ENCODE results near the gene C1QB.

C1QB gene, protein sequence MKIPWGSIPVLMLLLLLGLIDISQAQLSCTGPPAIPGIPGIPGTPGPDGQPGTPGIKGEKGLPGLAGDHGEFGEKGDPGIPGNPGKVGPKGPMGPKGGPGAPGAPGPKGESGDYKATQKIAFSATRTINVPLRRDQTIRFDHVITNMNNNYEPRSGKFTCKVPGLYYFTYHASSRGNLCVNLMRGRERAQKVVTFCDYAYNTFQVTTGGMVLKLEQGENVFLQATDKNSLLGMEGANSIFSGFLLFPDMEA

DNA sequence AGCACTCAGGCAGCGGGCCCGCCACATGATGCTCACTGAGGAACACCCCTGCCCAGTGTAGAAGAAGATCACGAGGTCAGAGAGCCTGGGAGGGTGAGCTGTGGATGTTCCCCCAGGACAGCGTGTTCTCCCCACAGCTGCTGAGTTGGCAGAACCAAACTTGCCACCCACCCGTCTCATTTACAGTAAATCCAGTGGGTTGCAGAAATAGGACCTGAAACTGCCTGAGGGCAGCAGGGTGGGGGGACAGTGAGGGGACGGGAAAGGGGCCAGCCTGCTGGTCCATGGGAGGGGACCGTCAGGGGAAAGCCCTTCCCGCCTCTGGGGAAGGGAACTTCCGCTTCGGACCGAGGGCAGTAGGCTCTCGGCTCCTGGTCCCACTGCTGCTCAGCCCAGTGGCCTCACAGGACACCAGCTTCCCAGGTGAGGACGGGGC lies at the start of gene C1QB:
TSS of gene C1QB (plus strand) at position 356 of the 436 bp plus-strand sequence. CDS start 6,227 bp downstream, outside the sequence.
- intact Hi-C loops (cut with DNase I): no loop called here
- peak in 6 of 10 donors; percentile 15 to 87 (median 34) for DNase-seq

DNA sequence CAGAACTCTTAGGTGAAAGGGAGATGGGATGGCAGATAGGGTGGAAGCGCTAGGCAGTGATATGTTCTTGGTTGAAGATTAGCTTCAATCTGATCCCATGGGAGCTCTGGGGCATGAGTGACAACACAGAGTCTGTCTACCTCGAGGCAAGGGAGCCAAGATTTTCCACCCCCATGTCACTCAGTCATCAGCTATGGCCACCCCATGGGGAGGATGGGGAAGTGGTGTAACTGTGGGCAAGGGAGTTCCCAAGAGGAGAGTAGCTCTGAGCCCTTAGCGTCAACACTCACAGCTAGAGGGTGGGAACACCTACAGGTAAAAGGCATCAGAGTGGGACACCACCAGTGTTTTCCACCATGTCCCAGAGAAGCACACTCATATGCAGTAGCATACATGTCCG lies 46.9 kb upstream of the C1QB start:
- peak in 1 of 10 donors; percentile 12 for DNase-seq
- intact Hi-C loops (cut with DNase I): no loop called here

DNA sequence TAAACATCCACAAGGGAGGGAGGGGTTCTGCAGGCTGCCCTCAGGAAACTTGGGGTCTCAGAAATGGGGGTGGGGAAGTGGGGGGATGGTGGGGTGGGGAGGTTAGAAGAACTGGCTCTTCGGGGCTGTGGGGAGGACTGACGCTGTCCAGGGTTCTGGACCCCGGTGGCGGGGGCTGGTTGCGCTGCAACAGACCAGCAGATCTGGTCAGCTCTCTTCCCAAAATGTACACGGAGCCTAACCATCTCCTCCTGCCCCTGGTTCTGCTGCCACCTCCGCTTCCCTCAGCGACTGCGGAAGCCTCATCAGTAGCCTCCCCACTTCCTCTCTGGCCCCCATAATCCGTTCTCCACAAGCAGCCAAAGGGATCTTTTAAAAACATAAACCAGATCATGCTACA lies 45.9 kb upstream of the C1QB start:
- peak in 2 of 10 donors; percentile 12 to 74 for DNase-seq
- intact Hi-C loops (cut with DNase I): no loop called here

DNA sequence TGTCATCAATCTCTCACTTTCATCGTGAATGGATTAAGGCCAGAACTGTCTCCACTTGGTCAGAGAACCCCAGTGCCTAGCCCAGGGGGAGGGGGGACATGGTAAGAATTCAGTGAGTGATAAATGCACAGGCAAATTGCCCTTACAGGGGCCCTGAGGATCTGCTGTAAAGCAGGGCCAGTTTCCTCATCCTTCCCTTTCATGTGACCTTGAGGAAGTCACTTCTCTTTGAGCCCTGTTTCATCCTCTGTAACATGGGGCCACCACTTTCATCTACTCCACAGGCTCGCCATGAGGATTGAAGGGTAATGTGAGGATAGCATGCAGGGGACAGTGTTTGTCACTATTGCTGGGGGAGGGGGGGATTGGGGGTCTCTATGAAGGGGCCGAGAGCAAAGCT lies 44.7 kb upstream of the C1QB start:
- peak in 1 of 10 donors; percentile 10 for DNase-seq
- intact Hi-C loops (cut with DNase I): no loop called here

DNA sequence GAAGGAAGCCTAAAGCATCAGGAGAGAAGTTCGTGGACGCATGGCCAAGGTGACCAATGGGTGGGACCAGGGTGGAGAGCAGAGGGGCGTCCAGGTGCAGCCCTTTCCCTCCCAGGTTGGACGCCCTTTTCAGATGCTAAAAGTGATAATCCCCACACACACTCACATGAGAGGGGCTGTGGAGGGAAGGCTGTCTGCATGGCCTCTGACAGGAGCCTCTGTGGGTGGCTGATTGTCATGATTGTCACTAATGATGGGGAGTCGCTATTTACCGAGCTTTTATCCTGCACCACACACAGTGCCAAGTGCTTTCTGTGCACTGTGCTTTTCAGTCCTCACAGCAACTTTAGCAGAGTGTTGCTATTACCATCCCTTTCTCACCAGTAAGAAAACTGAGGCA lies 43.7 kb upstream of the C1QB start:
- peak in 2 of 10 donors; percentile 23 to 27 for DNase-seq
- intact Hi-C loops (cut with DNase I): no loop called here

DNA sequence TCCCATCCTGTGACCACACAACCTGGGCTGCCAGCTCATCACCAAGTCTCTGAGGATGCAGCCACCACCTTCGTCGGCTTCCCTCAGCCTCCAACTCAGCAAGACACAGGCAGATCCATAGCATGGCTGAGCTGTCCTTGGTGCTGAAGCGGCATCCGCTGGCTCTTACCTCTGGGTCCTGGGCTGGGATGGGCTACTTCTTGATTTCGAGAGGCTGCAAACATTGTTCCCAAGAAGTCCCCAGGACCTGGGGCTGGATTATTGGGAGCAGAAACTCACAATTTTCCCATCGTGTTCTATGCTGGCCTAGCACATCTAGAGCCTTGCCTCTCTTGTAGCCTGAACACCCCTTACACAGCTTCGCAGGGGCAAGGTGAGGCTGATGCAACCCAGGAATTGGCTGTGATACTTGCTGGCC lies 41.5 kb upstream of the C1QB start:
- DNase-seq: peak in 2 of 10 donors; percentile 54 to 59
- intact Hi-C loops (cut with DNase I): no loop called here

DNA sequence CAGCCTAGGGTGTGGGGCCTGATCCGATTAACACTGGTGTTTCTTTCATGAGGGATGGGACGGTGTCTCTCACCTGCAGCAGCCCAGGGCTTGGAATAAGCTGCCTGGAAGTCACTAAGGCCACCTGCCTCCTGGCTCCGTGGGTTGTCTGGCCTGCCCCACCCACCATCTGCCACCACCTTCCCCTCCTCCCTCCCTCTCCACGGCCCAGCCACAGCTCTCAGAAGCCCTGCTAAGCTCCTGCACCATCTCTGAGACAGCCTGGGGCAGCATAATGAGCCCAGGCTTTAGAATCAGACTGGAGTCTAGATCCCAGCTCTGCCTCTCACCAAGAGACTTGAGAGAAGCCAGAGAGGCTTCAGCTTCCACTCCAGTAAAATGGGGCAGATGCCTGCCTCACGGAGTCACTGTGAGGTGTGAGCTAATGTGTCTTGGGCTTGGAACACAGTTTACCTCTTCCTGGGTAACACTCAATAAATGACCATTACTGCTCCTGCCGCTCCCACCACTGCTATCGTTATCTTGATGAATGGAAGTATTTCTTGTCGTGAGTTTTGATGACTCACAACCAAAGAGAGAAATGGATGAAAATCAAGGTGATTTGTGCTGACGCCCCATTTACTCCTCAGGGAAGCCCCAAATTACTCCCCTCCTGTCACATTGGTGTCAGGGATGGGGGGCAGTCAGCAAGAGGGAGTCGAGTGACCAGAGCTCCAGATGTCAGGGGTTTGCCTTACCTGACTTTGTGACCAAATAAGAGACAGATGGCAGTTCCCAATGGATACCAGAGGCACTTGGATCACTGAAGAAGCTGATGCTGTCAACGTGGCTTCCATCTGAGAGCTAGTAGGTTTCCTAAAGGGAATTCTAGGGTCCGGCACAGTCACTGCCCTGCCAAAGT lies 40.1 kb upstream of the C1QB start:
- intact Hi-C loops (cut with DNase I): no loop called here
- peak in 2 of 10 donors; percentile 17 to 40 for DNase-seq

DNA sequence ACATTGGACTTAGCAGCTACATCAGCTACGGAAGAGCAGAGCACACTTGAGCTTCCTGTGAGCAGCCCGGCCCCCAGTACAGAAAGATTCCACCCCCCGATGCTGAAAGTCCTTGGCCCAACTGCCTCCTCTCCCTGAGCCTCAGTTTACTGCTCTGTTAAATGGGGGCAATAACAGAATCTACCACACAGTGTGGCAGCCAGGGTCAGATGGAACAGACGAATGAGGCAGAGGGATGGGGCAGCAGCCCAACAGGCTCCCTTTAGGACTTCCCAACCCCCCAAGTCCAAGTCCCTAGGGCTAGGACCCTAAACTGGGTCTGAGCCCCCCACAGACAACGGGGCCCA lies 39.5 kb upstream of the C1QB start:
- peak in 1 of 10 donors; percentile 14 for DNase-seq
- intact Hi-C loops (cut with DNase I): no loop called here

DNA sequence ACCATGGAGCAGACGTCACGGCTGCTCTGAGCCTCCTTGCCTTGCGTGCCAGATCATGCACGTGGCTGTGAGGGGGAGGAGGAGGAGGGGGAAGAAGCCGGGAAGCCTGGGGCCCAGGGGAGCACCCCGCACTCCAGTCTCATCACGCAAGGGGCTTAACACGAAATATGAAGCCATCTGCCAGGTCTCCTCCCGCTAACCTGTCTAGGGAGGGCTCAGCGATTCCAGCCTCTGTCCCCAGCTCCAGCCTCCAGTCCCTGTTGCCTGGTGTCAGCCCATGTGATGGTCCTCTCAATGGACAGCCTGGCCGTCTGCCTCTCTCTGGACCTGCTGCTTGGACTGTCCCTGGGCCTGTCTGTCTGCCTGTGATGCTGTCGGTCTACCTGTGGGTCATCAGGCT lies 39.1 kb upstream of the C1QB start:
- DNase-seq: peak in 2 of 10 donors; percentile 26 to 51
- intact Hi-C loops (cut with DNase I): no loop called here

DNA sequence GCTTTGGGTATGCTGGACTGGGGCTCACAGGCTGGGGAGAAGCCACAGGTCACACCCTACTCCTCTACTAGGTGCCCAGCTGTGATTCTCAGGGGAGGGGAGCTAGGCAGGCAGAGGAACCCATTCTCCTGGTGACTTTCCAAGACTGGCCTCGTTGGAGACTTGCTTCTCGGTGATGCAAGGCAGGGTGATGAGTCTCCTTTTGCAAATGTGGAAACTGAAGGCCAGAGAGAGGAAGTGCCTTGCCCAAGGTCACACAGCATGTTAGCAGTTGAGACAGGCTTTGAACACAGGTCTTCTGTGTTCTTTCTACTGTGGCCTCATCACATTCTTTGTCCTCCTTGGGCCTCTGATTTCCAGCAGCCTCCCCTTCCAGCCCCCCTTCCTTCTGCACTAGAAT lies 37.1 kb upstream of the C1QB start:
- intact Hi-C loops (cut with DNase I): no loop called here
- peak in 2 of 10 donors; percentile 19 to 42 for DNase-seq

DNA sequence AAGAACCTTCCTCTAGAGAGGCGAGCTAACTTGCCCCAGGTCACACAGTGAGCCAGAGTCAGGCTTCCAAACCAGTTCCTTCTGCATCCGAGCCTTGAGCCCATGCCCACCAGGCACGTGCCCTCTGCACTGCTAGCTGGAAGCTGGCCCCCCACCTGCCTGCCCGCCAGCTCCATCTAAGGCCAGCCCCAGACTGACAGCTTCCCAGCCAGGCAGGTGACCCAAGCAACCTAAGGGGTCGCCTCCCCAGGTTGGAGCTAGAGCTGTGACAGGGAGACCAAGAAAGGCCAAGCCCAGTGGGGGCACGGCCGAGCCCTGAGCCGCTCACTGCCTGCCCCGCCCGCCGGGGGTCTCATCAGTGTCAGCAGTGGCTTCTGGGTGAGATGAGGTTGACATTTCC lies 36.5 kb upstream of the C1QB start:
- peak in 2 of 10 donors; percentile 37 to 77 for DNase-seq
- intact Hi-C loops (cut with DNase I): no loop called here

DNA sequence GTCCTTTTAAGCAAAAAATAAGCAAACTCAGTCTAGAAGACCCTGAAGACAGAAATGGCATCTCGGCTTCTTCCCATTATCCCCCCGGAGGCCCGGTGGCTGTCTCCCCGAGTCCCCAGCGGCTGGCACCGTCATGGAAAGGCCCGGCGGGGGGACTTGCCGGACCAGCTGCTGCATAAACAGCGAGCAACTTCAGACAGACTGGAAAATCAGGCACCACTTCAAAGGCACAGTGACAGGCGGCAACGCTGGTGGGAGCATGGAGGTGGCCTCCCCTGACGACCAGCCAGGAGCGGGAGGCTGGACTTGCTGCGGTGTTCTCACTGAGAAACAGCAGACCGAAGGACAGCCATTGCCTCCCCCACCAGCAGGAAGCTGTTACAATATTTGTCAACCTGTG lies 35.0 kb upstream of the C1QB start:
- DNase-seq: peak in 2 of 10 donors; percentile 37 to 76
- intact Hi-C loops (cut with DNase I): no loop called here

DNA sequence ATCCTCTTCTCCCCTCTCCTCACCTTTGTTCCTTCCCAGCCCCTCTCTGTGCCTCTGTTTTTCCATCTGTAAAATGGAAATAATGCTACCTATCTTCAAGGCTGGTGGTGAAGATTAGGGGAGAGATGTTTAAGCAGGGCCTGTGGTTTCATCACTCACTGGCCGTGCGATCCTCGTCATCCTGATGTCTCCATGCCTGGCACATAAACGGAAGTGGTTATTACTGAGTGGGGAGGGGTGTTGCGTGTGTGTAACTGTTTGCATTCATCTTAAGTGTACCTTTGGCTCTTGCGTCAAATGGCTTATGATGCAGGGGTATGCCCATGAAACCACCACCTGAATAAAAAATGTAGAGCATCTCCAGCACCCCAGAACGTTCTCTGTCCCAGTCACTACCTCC lies 33.8 kb upstream of the C1QB start:
- intact Hi-C loops (cut with DNase I): no loop called here
- DNase-seq: peak in 1 of 10 donors; percentile 3

DNA sequence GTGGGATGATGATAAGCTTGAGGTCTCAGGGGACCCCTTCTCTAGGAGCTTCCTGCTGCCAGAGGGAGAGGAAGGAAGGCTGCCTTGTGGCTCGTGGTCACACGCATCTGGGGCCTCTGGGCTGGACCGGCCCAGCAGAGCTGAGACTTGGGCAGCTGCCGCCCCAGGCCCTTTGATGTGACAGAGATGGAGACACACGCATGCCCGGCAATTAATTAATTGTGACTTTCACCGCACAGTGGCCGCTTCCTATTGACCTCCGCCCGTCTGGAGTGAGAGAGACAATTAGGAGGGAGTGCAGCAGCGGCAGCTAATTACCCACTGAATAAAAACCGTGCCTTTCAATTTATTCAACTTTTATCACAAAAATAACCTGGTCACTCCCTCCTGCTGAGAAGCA lies 33.2 kb upstream of the C1QB start:
- intact Hi-C loops (cut with DNase I): no loop called here
- peak in 2 of 10 donors; percentile 9 to 44 for DNase-seq

DNA sequence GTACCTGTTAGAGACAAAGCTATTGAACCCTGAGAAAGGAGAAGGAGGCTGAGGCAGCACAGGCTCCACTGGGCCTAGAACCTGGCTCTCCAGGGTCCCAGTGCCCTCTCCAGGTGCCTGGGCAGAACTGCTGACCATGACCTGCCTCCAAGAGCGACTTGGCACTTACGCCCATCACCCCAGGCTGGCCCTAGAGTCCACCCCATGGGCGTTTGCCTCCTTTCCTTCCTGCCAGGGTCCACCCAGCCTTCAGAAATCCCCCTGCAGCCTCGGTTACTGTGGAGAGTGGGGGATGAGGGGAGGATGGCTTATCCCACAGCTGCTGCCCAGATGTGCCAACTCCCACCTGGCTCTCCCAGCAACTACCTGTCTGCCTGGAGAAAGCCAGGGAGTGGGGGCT lies 31.3 kb upstream of the C1QB start:
- intact Hi-C loops (cut with DNase I): no loop called here
- peak in 2 of 10 donors; percentile 67 to 74 for DNase-seq

DNA sequence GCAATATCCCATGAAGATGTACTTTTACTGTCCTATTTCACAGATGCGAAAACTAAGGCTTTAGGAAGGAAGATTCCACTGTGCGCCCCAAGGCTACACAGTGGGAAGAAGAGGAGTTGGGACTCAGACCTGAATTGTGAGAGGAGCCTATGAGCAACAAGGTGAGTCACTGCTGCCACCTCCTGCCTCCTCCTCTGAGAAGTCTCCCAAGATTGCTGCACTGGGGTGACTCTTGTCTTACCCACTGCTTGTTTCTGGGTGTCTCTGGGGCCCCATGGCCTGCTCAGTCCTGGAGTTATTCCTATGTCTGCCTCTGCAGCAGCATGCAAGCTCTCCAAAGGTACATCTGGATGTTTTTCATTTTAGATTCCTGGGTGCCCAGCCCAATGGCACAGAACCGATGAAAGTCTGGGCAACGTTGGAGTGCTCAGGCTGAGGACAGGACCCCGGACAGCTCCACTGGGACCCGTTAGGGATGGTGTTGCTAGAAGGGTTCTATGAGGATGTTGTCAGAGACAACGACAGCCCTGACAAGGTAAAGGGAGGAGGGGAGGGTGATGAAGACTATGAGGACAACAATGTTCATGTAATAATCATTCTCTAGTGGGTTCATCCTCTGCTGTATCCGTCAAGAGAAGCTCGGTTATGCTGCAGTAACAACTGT lies 27.6 kb upstream of the C1QB start:
- DNase-seq: peak in 1 of 10 donors; percentile 45
- intact Hi-C loops (cut with DNase I): no loop called here

DNA sequence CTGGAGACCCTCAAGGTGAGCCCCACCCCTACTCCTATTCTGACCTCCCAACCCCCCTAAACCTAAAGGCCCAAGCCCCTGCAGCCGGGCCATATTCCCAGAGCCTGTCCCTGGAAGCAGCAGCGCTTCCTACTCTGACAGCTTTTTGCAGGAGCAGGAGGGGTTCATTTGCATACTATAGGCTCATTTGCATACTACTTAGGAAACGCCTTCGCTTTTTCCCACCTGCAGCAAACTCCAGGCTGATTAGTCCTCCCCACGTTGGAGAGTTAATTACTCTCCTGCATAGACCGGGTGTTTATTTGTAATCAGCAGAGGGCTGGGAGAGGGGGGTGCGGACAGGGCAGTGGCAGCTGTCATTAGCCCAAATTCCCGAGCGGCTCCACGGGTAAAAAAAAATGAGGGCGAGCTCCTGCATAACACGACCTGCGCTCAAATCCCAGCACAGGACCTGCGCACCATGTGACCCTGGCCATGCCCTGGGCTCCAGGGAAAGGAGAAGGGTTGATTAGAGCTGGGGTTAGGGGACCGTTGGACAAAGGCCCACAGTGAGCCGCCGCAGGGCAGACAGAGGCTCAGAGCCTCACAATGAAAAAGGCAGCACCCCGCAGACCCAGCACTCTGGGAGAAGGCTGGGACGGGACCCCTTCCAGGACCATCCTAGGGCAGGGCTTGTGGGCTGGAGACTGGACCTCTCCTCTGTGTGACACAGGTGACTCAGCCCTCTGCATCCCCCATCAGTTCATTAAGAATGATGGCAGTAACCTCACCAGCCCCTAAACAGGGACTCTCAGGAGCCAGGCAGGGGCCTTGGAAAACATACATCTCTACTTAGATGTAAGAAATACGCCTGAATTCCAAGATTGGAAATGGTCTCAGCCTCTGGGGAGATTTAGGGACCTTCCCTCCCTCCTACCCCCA lies 26.5 kb upstream of the C1QB start:
- peak in 2 of 10 donors; percentile 31 to 82 for DNase-seq
- intact Hi-C loops (cut with DNase I): no loop called here

DNA sequence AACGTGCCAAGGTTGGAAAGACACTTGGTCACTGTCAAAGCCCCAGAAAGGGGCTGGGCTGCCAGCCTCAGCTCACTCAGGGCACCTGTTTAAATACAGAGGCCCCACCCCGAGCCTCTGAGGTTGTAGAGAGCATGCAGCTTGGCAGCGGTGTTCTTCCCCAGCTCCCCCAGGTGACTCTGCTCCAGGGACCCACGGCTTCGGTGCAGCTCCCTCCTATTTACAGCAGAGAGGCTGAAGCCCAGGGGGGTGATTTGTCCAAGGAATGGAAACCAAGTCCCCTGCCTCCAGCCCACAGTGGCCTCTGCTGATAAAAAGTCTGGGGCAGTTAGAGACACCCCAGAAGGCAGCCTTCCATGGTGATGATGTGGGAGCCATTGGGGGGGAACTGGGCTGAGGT lies 25.7 kb upstream of the C1QB start:
- peak in 2 of 10 donors; percentile 55 to 66 for DNase-seq
- intact Hi-C loops (cut with DNase I): no loop called here

DNA sequence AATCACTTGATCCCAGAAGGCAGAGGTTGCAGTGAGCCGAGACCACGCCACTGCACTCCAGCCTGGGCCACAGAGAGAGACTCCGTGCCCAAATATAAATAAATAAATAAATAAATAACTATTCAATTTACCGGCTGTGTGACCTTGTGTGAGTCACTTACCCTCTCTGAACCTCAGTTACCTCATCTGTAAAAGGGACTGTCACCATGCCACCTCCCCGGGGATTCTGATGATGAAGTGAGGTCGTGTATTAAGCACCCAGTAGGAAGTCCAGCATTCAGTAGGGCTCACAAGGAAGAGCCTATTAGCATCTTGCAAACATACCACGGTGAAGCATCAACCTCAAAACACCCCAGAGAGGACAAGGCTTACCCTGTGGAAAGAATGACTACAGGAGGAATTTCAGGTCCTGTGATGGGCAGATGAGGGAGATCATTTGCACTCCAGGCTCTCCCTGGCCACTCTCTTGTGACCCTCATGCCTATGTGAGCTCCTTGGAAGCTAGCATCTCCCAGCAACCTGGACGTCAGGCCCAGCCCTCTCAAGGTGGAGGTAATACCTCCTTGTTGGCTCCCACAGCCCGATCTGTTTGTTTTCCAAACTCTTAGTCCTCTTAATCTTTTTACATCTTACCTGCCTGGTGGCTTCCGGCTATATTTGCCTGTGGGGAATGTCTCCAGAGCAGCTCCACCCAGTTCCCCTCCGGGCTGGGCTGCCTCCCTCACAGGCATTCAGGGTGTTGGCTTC lies 24.2 kb upstream of the C1QB start:
- peak in 2 of 10 donors; percentile 16 to 46 for DNase-seq
- intact Hi-C loops (cut with DNase I): no loop called here
